Activated CD4-positive, alpha-beta T cell treated with anti-CD3 and anti-CD28 coated beads, Interleukin-2, amount 50 U/mL, for 48 hours (primary cell): ENCODE data around the gene NLRP13.

ENCODE experiments used
- DNase-seq, 2 experiments: peaks; one replicate each; pipeline ENCODE4 v3.0.0-alpha.2; 2020

The NLRP13 gene

DNA sequence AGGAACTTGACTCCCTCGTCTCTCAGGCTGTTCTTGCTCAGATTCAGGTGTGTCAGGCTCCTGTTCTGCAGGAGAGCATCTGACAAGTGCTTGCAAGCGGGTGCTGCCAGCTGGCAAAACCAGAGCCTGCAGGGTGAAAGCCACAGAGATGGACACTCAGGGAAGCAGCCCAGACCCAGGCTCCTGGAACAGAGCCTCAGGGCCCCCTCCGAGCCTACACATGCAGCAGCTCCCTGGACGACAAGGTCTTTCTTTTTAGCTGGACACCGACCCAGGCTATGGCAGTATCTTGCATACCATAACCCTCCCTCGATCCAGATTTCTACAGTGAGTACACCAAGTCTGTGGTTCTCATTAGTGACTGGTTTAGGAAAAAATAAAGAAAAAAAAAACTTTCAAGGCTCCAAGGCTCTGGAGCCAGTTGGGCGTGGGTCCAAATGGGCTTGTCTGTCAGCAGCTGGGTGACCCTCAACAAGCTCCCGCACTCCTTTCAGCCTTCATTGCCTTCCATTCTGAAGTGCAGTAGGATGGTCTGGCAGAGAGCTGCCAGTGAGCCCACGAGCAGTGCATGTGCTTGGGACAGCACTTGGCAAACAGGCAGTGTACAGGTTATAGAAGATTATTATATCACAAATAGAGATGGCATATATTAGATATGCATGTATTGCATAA, 29.9 kb downstream of the NLRP13 start:
- DNase-seq: no peak

GRCh38 chr19:55901369-55902079, 30.6 kb downstream of the NLRP13 start:
- DNase-seq: no peak

GRCh38 chr19:55898911-55899310, 33.2 kb downstream of the NLRP13 start:
- no peak for DNase-seq

- DNase-seq: no peak
Observed at GRCh38 chr19:55882626-55883025, 49.5 kb downstream of the NLRP13 start.

DNA sequence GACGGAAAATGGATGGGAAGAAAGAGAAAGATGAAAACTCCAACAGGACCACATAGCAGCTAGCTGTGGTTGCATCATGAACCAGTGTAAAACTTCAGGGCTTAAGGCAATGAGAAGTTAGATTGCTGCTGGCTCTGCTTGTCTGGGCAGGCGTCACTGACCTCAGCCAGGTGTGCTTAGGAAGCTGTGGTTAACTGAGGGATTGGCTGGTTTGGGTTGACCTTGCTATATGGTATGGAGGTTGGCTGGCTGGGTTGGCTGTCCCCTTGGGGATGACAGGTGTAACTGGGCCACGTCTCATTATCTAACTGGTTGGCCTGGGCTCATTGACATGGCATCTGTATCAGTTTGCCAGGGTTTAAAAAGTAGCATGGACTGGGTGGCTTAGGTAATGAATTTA, 54.9 kb downstream of the NLRP13 start:
- DNase-seq: no peak

GRCh38 chr19:55870736-55871135, 61.4 kb downstream of the NLRP13 start:
- no peak for DNase-seq

DNA sequence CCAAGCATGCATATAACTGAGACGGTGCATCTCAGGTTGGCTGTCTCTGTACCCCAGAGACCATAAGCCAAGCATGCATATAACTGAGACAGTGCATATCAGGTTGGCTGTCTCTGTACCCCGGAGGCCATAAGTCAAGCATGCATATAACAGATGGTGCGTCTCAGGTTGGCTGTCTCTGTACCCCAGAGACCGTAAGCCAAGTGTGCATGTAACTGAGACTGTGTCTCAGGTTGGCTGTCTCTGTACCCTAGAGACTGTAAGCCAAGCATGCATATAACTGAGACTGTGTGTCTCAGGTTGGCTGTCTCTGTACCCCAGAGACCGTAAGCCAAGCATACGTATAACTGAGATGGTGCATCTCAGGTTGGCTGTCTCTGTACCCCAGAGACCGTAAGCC, 65.0 kb downstream of the NLRP13 start:
- DNase-seq: no peak

GRCh38 chr19:55866521-55866920, 65.6 kb downstream of the NLRP13 start:
- DNase-seq: no peak

DNA sequence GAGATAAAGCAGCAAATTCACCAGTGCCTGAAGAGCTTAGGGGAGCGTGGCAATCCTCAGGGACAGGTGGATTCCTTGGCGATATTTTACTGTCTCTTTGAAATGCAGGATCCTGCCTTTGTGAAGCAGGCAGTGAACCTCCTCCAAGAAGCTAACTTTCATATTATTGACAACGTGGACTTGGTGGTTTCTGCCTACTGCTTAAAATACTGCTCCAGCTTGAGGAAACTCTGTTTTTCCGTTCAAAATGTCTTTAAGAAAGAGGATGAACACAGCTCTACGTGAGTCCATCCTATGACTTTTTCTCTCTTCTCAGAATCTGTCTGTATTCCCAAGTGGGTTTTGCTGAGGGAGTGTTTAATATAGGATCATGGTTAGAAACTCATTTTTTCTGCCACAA, 73.2 kb downstream of the NLRP13 start:
- DNase-seq: no peak

DNA sequence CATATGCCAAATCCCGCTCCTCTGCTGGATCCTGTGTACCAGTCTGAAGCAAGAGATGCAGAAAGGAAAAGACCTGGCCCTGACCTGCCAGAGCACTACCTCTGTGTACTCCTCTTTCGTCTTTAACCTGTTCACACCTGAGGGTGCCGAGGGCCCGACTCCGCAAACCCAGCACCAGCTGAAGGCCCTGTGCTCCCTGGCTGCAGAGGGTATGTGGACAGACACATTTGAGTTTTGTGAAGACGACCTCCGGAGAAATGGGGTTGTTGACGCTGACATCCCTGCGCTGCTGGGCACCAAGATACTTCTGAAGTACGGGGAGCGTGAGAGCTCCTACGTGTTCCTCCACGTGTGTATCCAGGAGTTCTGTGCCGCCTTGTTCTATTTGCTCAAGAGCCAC, 73.7 kb downstream of the NLRP13 start:
- no peak for DNase-seq

- no peak for DNase-seq
Observed at GRCh38 chr19:55857974-55858373, 74.2 kb downstream of the NLRP13 start.

GRCh38 chr19:55857149-55857548, 75.0 kb downstream of the NLRP13 start:
- DNase-seq: no peak

- DNase-seq: no peak
Observed at GRCh38 chr19:55855160-55855559, 77.0 kb downstream of the NLRP13 start.
